Neutrophil (primary cell): Measurements from ENCODE around the gene BCDIN3D.
A peak's percentile ranks its signal among the peaks of the same experiment; 100 is the strongest.

ENCODE experiments used
- H3K27ac ChIP-seq: fragments of 200-600 bp; sonication (generic); 2 replicates; pipeline ENCODE4 v1.5.1; 2016; ENCODE audit warnings: mild to moderate bottlenecking, moderate library complexity
- H3K27me3 ChIP-seq: fragments of 200-600 bp; sonication (generic); 2 replicates; pipeline ENCODE4 v1.6.0; 2016; ENCODE audit warnings: mild to moderate bottlenecking
- H3K36me3 ChIP-seq: fragments of 200-600 bp; sonication (generic); 2 replicates; pipeline ENCODE4 v1.5.1; 2017
- H3K4me1 ChIP-seq, 2 experiments: fragments of 200-600 bp in 1 of 2; sonication (generic) in 1 of 2; 1 replicate in 1 of 2; 2 replicates in 1 of 2; pipeline versions ENCODE4 v1.5.1 to v1.6.1; 2013 to 2016; ENCODE audit warnings: low read depth in 1 of 2, low read length in 1 of 2, mild to moderate bottlenecking in 1 of 2, moderate library complexity in 1 of 2; ENCODE audit not compliant: control insufficient read depth in 1 of 2, insufficient read depth in 1 of 2
- H3K4me3 ChIP-seq, 2 experiments: fragments of 200-600 bp in 1 of 2; sonication (generic) in 1 of 2; 1 replicate in 1 of 2; 2 replicates in 1 of 2; pipeline ENCODE4 v1.5.1; 2013 to 2016; ENCODE audit warnings: low read depth in 1 of 2, low read length in 1 of 2, mild to moderate bottlenecking in 1 of 2, moderate library complexity in 1 of 2
- H3K9me3 ChIP-seq: fragments of 200-600 bp; sonication (generic); 2 replicates; pipeline ENCODE4 v1.5.1; 2016
- TF ChIP-seq, protein P1 (sequence below): fragments of 200-600 bp; sonication (generic); IDR thresholded peaks from 2 replicates; pipeline ENCODE4 v1.5.1; 2016; ENCODE audit warnings: antibody characterized with exemption

The BCDIN3D gene, protein sequence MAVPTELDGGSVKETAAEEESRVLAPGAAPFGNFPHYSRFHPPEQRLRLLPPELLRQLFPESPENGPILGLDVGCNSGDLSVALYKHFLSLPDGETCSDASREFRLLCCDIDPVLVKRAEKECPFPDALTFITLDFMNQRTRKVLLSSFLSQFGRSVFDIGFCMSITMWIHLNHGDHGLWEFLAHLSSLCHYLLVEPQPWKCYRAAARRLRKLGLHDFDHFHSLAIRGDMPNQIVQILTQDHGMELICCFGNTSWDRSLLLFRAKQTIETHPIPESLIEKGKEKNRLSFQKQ

DNA sequence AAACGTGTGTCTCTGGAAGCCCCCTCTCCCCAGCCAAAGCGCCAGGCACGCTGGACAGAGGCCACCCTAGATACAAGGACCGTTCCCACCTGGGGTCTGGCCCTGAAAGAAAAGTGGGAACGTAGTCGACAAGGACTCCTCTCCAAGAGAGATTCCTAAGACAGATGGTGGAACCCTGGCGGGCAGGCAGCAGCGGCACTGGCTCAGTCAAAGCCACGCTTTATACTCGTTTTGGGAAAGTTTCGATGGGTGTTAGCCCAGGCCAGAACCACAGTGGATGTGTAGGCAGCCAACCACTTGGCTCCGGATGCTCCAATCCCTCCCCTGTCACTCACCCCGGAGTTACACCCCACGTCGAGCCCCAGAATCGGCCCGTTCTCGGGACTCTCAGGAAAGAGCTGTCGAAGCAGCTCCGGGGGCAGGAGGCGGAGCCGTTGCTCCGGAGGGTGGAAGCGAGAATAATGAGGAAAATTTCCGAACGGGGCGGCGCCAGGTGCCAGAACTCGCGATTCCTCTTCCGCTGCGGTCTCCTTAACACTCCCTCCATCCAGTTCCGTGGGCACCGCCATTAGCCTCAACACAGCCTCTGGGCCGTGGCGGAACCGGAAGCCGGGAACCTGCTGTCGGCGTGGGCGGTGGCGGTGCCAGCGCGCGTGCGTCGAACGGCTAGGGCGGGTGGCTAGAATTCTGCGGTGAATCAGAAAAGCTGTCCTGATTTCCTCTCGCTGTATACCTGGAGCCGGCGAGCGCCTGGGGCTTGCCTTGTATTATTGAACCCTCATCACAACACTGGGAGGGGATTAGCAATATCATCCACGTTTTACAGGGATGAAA, at the start of gene BCDIN3D:
TSS of gene BCDIN3D (minus strand) at position 588 of the 834 bp plus-strand sequence. CDS start at position 569, 19 bp downstream.
- no peaks in the 10 kb centered on the region for H3K36me3 ChIP-seq
- no peaks in the 10 kb centered on the region for H3K9me3 ChIP-seq
- TF ChIP-seq, protein P1, sequence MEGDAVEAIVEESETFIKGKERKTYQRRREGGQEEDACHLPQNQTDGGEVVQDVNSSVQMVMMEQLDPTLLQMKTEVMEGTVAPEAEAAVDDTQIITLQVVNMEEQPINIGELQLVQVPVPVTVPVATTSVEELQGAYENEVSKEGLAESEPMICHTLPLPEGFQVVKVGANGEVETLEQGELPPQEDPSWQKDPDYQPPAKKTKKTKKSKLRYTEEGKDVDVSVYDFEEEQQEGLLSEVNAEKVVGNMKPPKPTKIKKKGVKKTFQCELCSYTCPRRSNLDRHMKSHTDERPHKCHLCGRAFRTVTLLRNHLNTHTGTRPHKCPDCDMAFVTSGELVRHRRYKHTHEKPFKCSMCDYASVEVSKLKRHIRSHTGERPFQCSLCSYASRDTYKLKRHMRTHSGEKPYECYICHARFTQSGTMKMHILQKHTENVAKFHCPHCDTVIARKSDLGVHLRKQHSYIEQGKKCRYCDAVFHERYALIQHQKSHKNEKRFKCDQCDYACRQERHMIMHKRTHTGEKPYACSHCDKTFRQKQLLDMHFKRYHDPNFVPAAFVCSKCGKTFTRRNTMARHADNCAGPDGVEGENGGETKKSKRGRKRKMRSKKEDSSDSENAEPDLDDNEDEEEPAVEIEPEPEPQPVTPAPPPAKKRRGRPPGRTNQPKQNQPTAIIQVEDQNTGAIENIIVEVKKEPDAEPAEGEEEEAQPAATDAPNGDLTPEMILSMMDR: peak; percentile 25
- peaks cover 15 to 19% of the 10 kb centered on the region in 2 experiments for H3K4me1 ChIP-seq
- peak within 1 kb of the TSS; percentile 74 to 76 for H3K4me3 ChIP-seq
- H3K27ac ChIP-seq: peak within 1 kb of the TSS; percentile 79
- peaks cover 13% of the 10 kb centered on the region for H3K27me3 ChIP-seq

DNA sequence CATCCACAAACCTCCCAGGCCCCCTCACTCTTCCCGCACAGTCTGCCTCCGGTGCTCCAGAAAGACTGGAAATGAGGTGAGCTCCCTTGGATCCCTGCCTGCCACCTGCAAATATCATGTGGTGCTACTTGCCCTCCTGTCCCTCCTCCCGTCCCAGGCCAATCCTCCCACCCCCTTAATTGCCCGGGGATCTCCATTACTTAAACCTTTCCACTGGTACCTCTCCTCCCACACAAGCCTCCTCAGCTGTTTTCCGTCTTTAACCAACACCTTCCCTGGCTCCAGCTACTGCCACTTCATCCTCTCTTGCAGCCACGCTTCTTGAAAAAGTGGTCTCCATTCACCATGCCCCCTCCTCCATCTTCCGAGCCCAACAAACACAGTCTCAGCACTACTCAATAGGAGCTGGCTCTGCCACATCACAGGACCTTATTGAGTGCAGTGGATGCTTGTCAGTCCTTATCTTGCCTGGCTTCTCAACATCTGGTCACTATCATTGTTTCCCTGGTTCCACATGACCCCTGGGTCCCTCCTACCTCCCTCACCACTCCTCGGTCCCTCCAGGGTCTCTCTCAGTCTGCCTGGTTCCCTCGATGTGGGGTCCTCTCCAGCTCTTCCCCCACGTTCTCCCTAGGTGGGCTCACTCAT, 49.3 kb upstream of the BCDIN3D start:
- H3K36me3 ChIP-seq: no peaks in the 10 kb centered on the region

DNA sequence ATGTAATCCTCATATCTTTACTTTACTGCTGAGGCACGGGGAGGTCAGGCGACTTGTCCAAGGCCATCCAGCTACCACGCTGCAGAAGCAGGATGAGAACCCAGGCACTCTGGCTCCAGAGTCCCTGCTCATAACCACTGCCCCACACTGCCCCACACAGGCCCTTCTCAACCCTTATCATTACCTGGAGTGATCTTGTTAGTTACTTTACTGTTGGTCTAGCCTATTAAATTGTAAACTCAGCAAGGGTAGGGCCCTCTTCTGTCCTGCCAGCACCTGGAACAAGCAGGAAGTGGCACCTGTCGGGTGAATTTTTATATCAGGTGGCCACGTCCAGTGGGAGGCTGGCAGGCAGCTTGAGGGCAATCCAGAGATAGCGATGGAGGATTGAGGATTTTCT, 48.6 kb upstream of the BCDIN3D start:
- Histone ChIP-seq H3K27ac (no peak overlapping the region), H3K4me3 (no peak overlapping the region), H3K27me3 (peaks cover 25% of the 10 kb centered on the region), H3K9me3 (no peaks in the 10 kb centered on the region), H3K36me3 (no peaks in the 10 kb centered on the region), H3K4me1 (no peaks in the 10 kb centered on the region)
- TF ChIP-seq, protein P1: no peak

More for the DNA sequence above, 49.3 kb upstream of the BCDIN3D start:
- no peak overlapping the region for H3K27ac ChIP-seq
- H3K27me3 ChIP-seq: peaks cover 21% of the 10 kb centered on the region
- TF ChIP-seq, protein P1: no peak
- no peak overlapping the region for H3K4me3 ChIP-seq
- H3K9me3 ChIP-seq: no peaks in the 10 kb centered on the region
- H3K4me1 ChIP-seq: no peaks in the 10 kb centered on the region

DNA sequence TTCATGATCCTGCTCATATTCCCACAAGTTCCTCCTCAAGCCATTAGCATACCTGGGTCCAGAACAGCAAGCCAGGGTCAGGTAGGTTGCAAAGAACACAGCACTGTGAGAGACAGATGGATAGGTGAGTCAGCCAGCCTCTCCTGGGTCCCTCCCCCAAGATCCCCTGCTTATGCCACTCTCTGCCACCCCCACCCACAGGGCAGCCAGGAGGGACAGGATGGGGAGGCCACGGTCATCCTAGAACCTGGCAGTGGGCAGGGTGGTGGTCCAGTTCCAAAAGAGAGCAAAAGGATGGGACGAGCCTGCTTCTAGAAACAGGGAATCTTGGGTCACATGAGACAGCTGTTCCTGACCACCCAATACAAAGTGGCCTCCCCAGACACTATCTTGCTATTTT, 48.1 kb upstream of the BCDIN3D start:
- no peaks in the 10 kb centered on the region for H3K36me3 ChIP-seq
- H3K27me3 ChIP-seq: peaks cover 26% of the 10 kb centered on the region
- TF ChIP-seq, protein P1: no peak
- H3K27ac ChIP-seq: no peak overlapping the region
- H3K4me3 ChIP-seq: no peak overlapping the region
- H3K4me1 ChIP-seq: no peaks in the 10 kb centered on the region
- no peaks in the 10 kb centered on the region for H3K9me3 ChIP-seq

DNA sequence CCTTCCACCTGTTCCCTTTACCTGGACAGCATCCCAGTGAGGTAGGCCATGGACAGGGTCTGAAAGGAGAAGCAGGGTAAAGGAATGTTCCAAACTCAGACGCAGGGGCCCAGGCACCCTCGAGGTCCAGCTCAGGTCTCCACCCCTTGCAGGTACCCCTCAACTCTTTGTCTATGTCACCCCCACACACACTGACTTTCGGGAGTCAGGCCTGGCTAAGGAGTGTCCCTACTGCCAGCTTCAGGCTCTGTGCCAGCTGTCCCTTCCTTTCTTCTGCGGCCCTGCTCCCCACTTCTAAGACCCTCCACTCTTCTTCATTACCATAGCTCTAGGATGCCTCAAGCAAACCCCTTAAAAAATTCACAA, 47.2 kb upstream of the BCDIN3D start:
- Histone ChIP-seq H3K4me1 (no peaks in the 10 kb centered on the region), H3K27me3 (peaks cover 35% of the 10 kb centered on the region), H3K36me3 (no peaks in the 10 kb centered on the region), H3K9me3 (no peaks in the 10 kb centered on the region), H3K4me3 (no peak overlapping the region), H3K27ac (no peak overlapping the region)
- TF ChIP-seq, protein P1: no peak
